ENCODE results near the gene TMEM126A. TPM values are rescaled to one million over a fixed set of nuclear protein-coding genes. Genes with fewer than 3 reads are reported as not detected.

TMEM126A gene
- total RNA-seq, 1 donor from 2014 or later, result 22.7 TPM

DNA sequence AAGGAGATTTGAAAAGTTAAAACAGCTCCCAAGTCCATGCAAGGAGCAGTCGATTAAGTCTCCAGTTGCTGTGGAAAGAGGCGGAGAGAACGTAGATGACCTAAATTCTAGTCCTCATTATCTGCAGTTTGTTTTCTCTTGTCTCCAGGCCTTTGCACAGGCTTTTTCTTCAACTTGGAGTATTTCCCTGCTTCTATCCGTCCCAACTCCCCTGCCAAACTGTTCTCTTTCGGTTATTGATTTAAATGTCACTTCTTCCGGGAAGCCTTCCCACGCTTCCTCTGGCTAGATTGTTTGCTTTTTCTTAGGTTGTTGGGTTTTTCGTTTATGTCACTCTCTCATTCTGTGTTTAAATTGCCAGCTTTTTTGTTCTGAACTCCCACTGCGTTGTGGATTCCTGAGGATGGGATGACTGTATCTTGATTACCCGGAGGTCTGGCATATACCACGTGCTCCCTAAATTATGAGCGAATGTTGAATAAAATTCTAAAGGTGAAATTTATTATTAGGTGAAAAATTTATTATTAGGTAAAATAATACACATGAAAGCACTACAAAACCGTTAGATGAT is 18.9 kb upstream of the TMEM126A start:
- TF ChIP-seq, protein P1, sequence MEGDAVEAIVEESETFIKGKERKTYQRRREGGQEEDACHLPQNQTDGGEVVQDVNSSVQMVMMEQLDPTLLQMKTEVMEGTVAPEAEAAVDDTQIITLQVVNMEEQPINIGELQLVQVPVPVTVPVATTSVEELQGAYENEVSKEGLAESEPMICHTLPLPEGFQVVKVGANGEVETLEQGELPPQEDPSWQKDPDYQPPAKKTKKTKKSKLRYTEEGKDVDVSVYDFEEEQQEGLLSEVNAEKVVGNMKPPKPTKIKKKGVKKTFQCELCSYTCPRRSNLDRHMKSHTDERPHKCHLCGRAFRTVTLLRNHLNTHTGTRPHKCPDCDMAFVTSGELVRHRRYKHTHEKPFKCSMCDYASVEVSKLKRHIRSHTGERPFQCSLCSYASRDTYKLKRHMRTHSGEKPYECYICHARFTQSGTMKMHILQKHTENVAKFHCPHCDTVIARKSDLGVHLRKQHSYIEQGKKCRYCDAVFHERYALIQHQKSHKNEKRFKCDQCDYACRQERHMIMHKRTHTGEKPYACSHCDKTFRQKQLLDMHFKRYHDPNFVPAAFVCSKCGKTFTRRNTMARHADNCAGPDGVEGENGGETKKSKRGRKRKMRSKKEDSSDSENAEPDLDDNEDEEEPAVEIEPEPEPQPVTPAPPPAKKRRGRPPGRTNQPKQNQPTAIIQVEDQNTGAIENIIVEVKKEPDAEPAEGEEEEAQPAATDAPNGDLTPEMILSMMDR (conservative IDR thresholded peaks at IDR 0.05), result no peak

GRCh38 chr11:85634747-85635146 is 13.0 kb upstream of the TMEM126A start:
- Mint-ChIP-seq H3K9me3 (no peaks in the 10 kb centered on the region), H3K27ac (no peak overlapping the region), H3K27me3 (no peaks in the 10 kb centered on the region), H3K4me3 (no peak overlapping the region), H3K36me3 (peaks cover 6% of the 10 kb centered on the region), H3K4me1 (ENCODE audit: unreplicated experiment) (no peaks in the 10 kb centered on the region)
- no peak for DNase-seq (ENCODE audit: extremely low spot score, unreplicated experiment)
- TF ChIP-seq, protein P1 (conservative IDR thresholded peaks at IDR 0.05), result no peak

More for the DNA sequence above, 18.9 kb upstream of the TMEM126A start:
- DNase-seq (ENCODE audit: extremely low spot score, unreplicated experiment), result no peak
- Mint-ChIP-seq H3K27me3 (peaks cover 9% of the 10 kb centered on the region), H3K27ac (peak overlapping the region; percentile 97), H3K9me3 (no peaks in the 10 kb centered on the region), H3K4me1 (ENCODE audit: unreplicated experiment) (peaks cover 13% of the 10 kb centered on the region), H3K36me3 (peaks cover 6% of the 10 kb centered on the region), H3K4me3 (peak overlapping the region; percentile 97)

DNA sequence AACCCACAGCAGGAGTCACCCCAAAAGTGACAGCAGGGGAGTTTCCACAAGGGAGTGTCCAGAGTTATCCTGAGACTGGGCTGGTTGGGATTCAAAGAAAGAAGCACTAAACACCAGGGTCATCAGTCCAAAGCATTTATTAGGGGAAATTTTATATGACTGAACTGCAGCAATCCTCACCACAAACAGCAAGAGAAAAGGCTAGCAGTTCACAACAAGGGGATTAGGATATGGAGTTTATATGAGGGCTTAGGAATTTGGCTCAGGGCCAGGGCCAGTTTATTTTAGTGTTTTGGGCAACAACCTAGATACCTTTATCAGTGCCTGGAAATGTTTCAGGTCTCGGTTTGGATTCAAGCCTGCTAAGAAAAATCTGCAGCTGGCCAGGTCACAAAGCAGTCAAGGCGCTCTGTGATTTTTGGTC is 4.6 kb upstream of the TMEM126A start:
- no peaks in the 10 kb centered on the region for H3K9me3 Mint-ChIP-seq
- H3K36me3 Mint-ChIP-seq, result no peaks in the 10 kb centered on the region
- TF ChIP-seq, protein P1 (conservative IDR thresholded peaks at IDR 0.05), result no peak
- no peak overlapping the region for H3K27ac Mint-ChIP-seq
- peaks cover 7% of the 10 kb centered on the region for H3K4me1 Mint-ChIP-seq (ENCODE audit: unreplicated experiment)
- no peak for DNase-seq (ENCODE audit: extremely low spot score, unreplicated experiment)
- H3K27me3 Mint-ChIP-seq, result peaks cover 24% of the 10 kb centered on the region
- no peak overlapping the region for H3K4me3 Mint-ChIP-seq

DNA sequence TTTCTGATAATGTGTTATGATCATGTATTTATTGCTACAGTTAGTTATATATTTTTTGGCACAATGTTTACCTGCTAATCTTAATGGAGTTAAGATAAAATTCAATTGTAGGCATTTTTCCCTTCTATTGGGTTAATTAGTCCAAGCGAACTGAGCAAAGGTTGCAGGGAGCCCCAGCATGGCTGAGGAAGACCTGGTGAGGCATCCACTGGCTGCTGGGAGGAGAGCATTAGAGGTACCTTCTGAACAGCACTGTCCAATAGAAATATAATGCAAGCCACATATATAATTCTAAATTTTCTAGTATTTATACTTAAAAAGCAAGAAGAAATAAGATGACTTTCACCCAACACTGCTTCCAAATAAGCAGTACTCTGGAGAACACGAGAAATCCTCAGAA is 689 bp upstream of the TMEM126A start:
- H3K4me1 Mint-ChIP-seq (ENCODE audit: unreplicated experiment), result peaks cover 16% of the 10 kb centered on the region
- peaks cover 16% of the 10 kb centered on the region for H3K27me3 Mint-ChIP-seq
- peak overlapping the region; percentile 98 for H3K27ac Mint-ChIP-seq
- H3K36me3 Mint-ChIP-seq, result peaks cover 5% of the 10 kb centered on the region
- no peaks in the 10 kb centered on the region for H3K9me3 Mint-ChIP-seq
- no peak for DNase-seq (ENCODE audit: extremely low spot score, unreplicated experiment)
- H3K4me3 Mint-ChIP-seq, result peak overlapping the region; percentile 97
- TF ChIP-seq, protein P1 (conservative IDR thresholded peaks at IDR 0.05), result no peak

GRCh38 chr11:85651118-85651517 is 3.4 kb downstream of the TMEM126A start:
- no peak for DNase-seq (ENCODE audit: extremely low spot score, unreplicated experiment)
- Mint-ChIP-seq H3K36me3 (peaks cover 10% of the 10 kb centered on the region), H3K27ac (no peak overlapping the region), H3K9me3 (no peaks in the 10 kb centered on the region), H3K4me1 (ENCODE audit: unreplicated experiment) (peaks cover 16% of the 10 kb centered on the region), H3K4me3 (no peak overlapping the region), H3K27me3 (no peaks in the 10 kb centered on the region)
- TF ChIP-seq, protein P1 (conservative IDR thresholded peaks at IDR 0.05), result no peak

All from type B pancreatic cell (in vitro differentiated cells).